GM18861 (cell line): ENCODE data around the gene SRMS.

ENCODE experiments used
- ATAC-seq: cut with Tn5 transposase; IDR thresholded peaks from one replicate; pipeline ENCODE4 v1.9.1; 2021; ENCODE audit not compliant: unreplicated experiment

Gene SRMS

DNA sequence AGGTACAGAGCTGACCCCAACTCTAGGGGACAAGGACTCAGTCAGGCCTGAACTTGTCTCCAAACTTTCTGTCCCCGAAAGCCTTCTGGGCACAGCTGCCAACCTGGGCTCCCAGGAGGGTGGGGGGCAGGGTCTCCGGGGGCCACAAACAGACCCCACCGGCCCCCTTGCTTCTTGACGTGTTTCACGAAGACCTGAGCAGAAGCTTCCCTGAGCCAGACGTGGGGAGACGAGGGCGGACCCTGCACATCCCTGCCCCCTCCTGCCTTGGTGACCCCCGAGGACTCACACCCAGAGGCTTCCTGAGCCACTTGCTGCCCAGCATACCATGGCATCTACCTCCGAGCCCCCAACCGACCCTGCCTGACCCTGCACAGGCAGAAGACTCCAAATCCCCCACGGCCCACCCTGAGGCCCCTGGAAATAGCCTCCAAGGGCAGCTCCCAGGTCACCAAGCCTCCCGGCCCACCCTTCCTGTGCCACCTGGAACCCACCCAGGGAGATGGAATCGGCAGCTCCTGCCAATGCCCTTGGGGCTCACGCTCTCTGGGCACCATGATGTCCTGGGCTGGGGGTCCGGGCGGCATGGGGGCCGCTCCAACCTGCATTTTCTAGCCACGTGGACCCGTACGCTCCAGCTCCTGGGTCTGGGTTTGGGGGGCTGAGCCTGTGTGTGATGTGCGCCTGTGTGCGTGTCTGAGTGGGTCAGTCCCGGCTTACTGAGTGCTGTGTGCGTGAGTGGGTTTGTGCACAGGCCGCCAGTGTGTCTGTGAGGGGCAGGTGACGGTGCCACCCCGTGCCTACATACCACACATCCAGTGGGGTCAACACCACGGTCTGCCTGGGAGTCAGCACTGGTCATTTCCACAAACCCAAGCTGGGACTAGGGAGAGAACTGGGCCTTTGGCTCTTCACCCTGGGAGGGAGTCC is 7.8 kb downstream of the SRMS start:
- ATAC-seq = no peak

DNA sequence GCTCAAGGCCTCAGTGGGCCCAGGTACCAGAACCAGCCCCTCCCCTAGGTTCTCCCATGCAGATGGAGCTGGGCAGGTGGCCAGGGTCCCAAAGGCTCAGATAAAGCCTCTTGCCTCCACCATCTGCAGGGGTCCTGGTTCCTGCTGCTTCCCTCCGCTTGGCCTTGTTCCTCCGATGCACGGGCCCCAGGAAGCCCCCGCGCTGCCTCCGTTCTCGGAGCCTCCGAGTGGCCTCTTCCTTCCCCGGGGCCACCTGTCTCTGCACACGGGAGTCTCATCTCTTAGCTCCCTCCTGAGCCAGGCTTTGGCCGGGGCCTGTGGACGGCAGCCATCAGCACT is 8.5 kb downstream of the SRMS start:
- ATAC-seq = no peak

DNA sequence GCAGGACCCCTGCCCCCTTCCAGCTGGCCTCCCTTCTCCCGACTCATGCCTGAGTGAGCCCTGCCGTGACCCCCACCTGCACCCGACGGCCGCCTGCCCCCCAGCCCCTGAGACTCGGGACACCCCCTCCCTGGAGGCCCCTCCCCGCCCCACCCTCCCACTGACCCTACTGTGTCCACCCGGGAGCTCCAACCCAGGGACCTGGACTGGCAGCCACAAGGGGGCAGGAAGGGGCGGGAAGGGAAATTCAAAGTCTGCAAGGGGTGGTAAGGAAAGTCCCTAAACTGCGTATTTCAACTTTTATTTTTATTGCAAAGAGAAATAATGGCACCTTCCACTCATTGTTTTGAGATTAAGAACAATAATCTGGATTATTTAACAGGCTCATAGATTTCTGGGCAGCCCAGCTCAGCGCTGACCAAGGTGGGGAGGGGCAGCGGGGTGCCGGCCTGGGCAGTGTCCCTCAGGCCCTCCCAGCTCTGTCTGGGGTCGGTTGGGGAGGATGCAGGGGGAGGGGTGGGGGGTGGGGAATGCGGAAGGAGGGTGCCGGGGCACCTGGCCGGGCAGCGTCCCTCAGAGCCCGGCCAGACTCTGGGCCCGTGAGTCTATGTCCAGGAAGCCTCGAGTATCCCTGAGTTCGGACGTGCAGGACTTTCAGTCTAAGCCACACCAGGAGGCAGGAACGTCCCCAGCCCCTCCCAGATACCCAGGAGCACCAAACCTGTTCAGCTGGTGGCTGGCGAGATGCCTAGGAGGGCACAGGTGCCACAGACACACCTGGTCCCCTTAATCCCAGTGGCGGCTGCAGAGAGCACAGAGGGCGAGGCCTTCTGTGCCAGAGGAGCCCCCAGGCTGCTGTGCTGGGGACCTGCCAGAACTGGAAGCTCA is 9.1 kb downstream of the SRMS start:
- ATAC-seq = no peak

DNA sequence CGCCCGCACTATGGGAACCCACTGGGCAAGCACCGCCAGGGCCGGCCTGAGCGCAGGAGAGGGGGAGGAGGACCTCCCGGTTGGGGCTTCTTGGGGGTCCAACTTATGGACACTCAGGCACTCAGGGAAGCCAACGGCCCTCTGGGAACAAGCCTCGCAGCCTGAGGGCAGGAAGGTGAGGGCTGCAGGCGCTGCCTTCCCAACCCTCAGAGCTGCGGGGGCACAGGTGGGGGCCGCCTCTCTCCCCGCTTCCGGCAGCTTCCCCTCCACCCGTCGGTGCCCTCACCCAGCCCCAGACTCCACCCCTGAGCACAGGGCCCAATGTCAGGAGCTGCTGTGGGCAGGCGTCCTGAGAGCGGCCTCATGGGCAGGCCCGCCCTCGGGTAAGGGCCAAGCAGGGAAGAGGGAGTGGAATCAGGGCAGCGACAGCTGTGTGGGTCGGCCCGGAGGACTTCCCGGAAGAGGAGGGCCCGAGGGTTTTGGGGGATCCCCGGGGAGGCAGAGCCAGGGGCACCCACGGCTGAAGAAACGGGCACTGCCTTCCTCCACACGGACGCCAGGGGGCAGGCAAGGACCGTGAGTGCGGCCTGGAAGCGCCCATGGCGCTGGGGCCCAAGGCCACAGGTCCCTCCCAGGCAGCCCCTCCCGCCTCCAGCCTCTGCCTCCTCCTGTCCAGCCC is 9.9 kb downstream of the SRMS start:
- peak; percentile 76 for ATAC-seq

- ATAC-seq = peak; percentile 9
Observed at GRCh38 chr20:63536997-63537524, 10.5 kb downstream of the SRMS start, which contains the start of gene PTK6. Gene PTK6, minus strand, starts transcription at chr20:63537376. Its CDS starts 62 bp downstream, at chr20:63537314.

- no peak for ATAC-seq
Observed at GRCh38 chr20:63536241-63536977, 11.1 kb downstream of the SRMS start.

DNA sequence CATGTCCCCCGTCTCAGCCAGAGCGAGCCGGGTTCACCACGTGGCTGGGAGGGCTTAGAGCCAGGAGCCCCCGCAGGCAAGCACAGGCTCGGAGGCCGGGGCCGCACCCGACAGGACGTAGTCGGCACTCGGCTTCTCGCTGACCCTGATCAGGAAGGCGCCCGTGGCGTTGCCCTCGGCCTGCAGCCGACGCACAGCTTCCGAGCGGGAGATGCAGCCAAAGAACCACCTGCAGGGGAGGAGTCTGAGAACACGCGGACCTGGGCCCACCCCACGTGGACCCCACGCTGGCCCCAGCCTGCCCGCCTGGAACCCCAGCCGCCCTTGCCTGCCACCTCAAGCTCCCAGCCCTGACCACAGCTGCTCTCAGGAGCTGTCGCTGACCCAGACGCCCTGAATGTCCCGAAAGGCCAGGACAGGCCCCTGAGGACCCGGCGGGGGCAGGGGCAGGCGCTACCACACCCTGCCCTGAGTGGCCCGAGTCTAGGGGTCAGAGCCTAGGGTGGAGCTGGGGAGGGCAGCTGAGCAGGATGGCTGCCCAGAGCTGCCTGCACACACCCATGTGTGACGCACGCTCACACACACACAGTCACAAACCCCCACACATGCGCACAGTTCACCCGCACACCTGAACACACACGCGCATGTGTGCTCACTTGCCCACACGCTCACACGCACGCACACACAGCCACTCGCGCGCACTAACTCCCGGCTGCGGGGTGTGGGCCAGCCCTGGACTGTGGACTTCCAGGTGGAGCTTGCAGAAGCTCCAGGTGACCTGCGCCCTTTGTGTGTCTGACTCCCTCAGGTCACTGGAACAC is 12.5 kb downstream of the SRMS start:
- ATAC-seq = no peak

DNA sequence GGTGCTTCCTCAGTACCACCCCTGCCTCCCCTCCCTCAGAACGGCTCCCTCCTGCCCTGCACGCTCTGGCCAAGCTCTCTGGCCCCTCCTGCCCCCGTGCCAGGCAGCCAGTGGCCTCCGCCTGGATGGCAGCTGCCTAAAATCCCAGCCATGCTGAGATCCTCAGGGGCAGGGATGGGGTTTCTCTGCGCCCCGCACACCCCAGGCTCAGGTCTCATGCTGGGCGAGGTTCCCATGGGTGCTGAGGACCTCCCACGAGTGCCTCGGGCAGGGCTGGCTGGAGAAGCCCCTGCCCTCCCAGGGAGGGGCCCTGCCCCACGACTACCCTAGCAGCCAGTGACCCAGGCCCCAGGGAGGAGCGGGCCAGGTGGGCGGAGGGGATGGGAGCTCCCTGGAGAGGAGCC is 13.1 kb downstream of the SRMS start:
- no peak for ATAC-seq

DNA sequence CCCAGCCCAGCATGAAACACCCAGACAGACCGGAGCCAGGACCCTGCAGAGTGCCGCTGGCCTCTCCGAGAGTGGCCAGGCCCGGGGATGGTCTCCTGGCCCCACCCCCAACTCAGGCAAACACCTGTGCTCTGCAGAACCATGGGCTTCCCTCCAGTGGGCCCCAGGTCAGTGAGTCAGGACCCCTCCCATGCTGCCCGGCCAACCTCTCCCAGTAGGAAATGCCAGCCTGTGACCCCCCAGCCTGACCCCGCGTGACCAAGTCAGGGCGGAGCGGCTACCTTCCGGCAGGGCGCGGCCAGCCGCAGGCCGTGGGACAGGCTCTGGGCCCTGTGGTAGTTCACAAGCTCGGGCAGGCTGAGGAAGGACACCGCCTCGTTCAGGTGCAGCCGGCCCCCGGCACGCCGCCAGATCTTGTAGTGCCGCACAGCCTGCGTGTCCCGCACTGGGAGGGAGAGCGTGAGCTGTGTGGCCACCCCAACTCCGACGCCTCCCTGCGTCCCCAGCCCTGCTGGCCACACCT is 13.6 kb downstream of the SRMS start:
- ATAC-seq = no peak

GRCh38 chr20:63533388-63533787 is 14.2 kb downstream of the SRMS start:
- ATAC-seq = no peak

DNA sequence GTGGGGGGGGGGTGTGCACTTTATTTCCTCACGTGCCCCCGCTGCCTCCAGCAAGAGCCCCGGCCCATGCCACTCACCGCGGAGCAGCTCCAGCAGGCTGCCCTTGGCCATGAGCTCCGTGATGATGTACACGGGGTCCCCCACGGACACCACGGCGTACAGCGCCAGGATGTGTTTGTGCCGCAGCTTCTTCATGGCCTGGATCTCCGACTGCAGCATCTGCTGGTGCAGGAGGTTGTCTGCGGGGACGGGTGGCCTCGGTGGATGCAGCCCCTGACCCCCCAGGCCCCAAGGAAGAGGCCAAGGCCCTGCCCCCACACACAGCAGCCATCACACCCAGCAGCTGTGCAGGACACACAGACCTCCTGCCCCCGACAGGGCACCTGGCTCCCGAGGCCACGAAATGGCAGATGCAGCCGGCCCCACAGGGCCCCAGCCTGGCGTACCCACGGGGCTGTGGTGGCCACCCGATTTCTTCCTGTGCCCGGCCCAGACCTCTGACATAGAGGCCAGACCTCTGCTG is 15.0 kb downstream of the SRMS start:
- ATAC-seq = no peak

DNA sequence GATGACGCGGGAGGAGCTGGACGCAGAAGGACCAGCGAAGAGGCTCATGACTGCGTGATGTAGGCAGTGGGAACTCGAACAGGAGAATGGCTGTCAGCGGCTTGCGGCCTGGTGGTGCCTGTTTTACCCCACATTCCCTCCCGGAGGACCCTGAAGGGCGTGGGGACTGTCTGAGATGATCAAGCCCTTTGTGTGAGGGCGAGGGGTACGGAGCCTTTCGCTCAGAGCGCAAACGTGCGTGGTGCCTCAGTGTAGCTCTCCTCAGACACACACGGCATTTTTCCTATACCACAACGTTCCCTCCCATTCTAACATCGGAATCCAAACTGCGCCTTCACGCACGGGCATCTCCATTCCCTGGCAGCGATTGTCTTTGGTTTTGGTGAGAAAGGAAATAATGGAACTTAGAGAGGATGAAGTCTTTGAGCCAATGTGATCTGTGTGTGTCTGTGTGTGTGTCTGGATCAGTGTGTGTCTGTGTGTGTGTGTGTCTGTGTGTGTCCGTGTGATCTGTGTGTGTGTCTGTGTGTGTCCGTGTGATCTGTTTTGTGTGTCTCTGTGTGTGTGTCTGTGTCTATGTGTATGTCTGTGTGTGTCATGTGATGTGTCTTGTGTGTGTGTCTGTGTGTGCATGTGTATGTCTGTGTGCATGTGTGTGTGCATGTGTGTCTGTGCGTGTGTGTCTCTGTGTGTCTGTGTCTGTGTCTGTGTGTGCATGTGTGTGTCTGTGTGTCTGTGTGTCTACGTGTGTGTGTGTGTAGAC is 15.7 kb downstream of the SRMS start:
- no peak for ATAC-seq

- no peak for ATAC-seq
Observed at GRCh38 chr20:63530788-63531160, 16.8 kb downstream of the SRMS start.

DNA sequence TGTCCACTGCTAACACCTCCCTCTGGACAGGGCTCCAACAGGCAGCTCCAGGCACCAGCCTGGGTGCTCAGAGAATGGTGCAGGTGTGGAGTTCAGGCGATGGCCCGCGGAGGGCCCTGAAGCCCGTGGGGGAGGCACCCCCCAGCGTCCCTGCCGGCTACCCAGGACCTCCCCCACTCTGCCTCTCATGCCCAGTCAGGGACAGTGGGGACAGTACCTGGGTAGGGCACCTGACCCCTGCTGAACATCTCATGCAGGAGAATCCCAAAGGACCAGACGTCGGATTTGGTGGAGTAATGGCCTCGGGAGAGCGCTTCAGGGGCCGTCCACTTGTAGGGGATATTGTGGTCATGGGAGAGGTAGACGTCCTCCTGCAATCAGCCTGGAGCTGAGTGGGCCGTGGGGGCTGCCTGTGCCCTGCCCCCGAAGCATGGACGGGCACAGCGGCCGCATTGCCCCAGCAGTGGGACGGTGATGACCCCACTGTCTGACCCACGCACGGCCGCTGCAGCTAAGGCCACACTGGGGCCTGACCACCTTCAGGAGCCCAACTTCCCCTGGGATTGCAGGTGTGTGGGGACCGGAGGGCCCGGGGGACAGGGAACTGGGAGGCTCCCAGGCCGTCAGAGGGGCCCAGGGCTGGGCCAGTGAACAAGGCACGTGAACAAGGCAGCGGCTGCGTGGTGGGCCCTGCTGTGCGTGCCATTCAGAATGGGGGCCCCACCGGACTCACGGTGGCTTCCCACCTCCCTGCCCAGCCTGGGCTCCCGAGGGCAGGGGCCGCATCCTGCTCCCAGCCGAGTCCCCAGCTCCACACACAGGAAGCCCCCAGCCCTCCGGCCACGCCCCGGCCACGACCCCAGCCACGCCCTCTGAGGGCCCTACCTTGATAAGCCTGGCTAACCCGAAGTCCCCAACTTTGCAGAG is 17.4 kb downstream of the SRMS start:
- no peak for ATAC-seq

DNA sequence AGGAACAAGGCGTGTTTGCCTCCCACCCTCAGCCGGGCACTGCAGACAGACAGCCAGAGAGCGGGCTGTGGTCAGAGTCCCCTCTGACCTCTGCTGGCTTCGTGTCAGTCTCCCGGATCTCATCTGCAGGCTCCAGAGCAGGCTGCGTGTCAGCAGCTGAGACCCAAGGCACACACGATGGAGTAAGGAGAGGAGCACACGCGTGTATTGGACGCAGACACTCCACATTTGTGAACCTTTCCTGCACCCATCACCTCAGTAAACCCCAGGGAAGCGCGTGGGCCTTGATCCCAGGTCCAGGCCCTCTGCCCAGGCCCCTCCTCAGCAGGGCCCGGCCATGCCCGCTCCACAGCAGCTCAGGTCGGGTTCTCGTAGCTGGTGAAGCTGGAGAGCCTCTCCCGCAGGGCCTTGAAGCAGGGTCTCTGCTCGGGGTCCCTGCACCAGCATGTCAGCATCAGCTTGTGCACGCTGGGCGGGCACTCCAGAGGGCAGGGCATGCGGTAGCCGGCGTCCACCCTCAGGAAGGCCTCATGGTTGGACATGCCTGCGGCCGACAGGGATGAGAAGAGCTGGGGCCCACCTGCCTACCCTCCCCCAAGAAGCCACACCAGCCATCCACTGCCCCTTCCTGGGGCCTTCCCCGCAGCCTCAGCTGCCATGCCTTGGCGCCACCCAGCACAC is 18.2 kb downstream of the SRMS start:
- no peak for ATAC-seq

DNA sequence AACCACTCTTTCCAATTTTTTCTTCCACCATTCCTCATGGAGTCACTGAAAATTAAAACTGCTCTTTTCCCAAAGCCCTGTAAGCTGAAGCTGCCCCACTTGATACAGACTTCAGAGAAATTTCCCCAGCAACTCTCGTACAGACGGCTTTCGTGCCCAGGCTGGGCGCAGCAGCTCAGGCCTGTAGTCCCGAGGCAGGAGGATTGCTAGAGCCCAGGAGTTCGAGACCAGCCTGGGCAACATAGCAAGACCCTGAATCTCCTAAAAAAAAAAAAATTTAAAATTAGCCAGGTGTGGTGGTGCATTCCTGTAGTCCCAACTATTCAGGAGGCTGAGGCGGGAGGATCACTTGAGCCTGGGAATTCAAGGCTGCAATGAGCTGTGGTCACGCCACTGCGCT is 20.4 kb downstream of the SRMS start:
- no peak for ATAC-seq

- ATAC-seq = no peak
Observed at GRCh38 chr20:63525971-63526370, 21.6 kb downstream of the SRMS start.
